Measurements from ENCODE around the gene CIDEA.
"Not testable (repeated sequence)": the region's sequence is repeated elsewhere in the genome, so short reads cannot be mapped to it uniquely, and the experiment has no call there.

GRCh38 chr18:12226807-12227206 is 27.4 kb upstream of the CIDEA start:
- not testable (repeated sequence) for TF ChIP-seq EZH2 (IDR thresholded peaks at IDR 0.05; ENCODE audit: insufficient read depth, poor library complexity, severe bottlenecking); EZH2phosphoT487 (IDR thresholded peaks at IDR 0.05; ENCODE audit: insufficient read depth, low read depth)

All from GM23248 (cell line).